ENCODE measurements around the gene KREMEN1. TPM values are rescaled to one million over a fixed set of nuclear protein-coding genes. Genes with fewer than 3 reads are reported as not detected.

KREMEN1 gene
- total and polyA plus RNA-seq, 10 of the 15 experiments (the other 5 are each of a cell fraction or from before 2014, with no cell fraction given): 0.10 to 2.5 (median 0.20) TPM; not detected in 1

DNA sequence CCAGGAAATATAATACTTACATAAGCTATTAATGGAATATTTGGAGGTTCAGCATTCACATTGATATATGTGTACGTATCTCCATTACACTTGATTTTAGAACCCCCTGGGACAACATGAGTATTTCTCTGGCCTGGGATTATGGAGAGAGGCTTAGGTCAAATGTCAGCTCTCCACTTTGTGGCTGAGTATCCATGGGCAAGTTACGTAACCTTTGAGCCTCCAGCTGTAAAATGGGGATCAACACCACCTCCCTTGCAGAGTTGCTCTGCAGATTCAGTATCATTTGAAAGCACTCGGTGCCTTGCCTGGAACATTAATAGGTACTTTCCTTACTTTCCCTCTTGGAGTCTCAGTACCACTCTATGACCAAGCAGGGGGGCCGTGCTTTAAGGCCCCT lies 44.4 kb upstream of the KREMEN1 start (continued):
- TF ChIP-seq, protein P1, sequence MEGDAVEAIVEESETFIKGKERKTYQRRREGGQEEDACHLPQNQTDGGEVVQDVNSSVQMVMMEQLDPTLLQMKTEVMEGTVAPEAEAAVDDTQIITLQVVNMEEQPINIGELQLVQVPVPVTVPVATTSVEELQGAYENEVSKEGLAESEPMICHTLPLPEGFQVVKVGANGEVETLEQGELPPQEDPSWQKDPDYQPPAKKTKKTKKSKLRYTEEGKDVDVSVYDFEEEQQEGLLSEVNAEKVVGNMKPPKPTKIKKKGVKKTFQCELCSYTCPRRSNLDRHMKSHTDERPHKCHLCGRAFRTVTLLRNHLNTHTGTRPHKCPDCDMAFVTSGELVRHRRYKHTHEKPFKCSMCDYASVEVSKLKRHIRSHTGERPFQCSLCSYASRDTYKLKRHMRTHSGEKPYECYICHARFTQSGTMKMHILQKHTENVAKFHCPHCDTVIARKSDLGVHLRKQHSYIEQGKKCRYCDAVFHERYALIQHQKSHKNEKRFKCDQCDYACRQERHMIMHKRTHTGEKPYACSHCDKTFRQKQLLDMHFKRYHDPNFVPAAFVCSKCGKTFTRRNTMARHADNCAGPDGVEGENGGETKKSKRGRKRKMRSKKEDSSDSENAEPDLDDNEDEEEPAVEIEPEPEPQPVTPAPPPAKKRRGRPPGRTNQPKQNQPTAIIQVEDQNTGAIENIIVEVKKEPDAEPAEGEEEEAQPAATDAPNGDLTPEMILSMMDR (IDR thresholded peaks at IDR 0.05 in 2 of 3, conservative IDR thresholded peaks at IDR 0.05 in 1 of 3; ENCODE audit: control insufficient read depth in 2 of 3, extremely low read depth in 1 of 3, insufficient read depth in 1 of 3, low read depth in 3 of 3, low read length in 3 of 3): no peak
- TF ChIP-seq CEBPB (IDR thresholded peaks at IDR 0.05; ENCODE audit: borderline replicate concordance in 1 of 2, low read depth in 2 of 2, low read length in 2 of 2): no peak

GRCh38 chr22:29029202-29030000 lies 43.4 kb upstream of the KREMEN1 start:
- in situ Hi-C loops (cut with MboI) (loop anchor here (25.0 kb wide), 1 partner anchor 992 kb away; no protein-coding TSS in a partner anchor), intact Hi-C loops (cut with micrococcal nuclease; ENCODE audit: unreplicated experiment) (no loop called here)
- no peaks in the 10 kb centered on the region for H3K9me3 ChIP-seq (replicated peaks; ENCODE audit: control insufficient read depth, insufficient read depth, low read length)
- ChIA-PET SMC1A (ENCODE audit: uncharacterized antibody, unreplicated experiment) (interaction anchor here (0.9 to 4.7 kb wide), 10 partner anchors 9 to 176 kb away, joined by 3 to 32 read pairs (median 4); no protein-coding TSS in a partner anchor), POLR2A (interaction anchor here (0.5 to 3.0 kb wide), 6 partner anchors 13 to 123 kb away, joined by 3 to 27 read pairs (median 4); no protein-coding TSS in a partner anchor), RAD21 (ENCODE audit: unreplicated experiment) (interaction anchor here (1.8 to 4.0 kb wide), 5 partner anchors 9 to 111 kb away, joined by 5 to 34 read pairs (median 19); no protein-coding TSS in a partner anchor), CTCF (interaction anchor here (1.2 to 7.4 kb wide), 10 partner anchors 10 to 173 kb away, joined by 3 to 63 read pairs (median 6); no protein-coding TSS in a partner anchor)
- ATAC-seq (no peak), FAIRE-seq (no peak), DNase-seq (ENCODE audit: low read depth, low spot score) (no peak)
- H3K36me3 ChIP-seq (ENCODE audit: control insufficient read depth in 2 of 2, insufficient read depth in 2 of 2, low read length in 1 of 2): no peaks in the 10 kb centered on the region; a peak in 1 of 4 replicates
- H3K9ac ChIP-seq (ENCODE audit: control insufficient read depth, insufficient read depth, low read length): no peak overlapping the region
- WGBS (ENCODE audit: insufficient coverage, insufficient replicate concordance, low lambda C conversion rate, missing lambda C conversion rate): 53% methylated on average over 9 of the region's 9 CpGs
- no peak overlapping the region for H3K4me2 ChIP-seq (ENCODE audit: control insufficient read depth, insufficient read depth)
- no peak for TF ChIP-seq STAT1 (conservative IDR thresholded peaks at IDR 0.05)
- no peak for TF ChIP-seq CHD4 (IDR thresholded peaks at IDR 0.05)
- no peak for TF ChIP-seq EGR1 (IDR thresholded peaks at IDR 0.05; ENCODE audit: borderline replicate concordance in 1 of 2, low read depth in 2 of 2, low read length in 2 of 2)
- TF ChIP-seq SMAD5 (IDR thresholded peaks at IDR 0.05; ENCODE audit: low read depth): no peak
- TF ChIP-seq, protein P2, sequence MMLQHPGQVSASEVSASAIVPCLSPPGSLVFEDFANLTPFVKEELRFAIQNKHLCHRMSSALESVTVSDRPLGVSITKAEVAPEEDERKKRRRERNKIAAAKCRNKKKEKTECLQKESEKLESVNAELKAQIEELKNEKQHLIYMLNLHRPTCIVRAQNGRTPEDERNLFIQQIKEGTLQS (IDR thresholded peaks at IDR 0.05; ENCODE audit: borderline replicate concordance, extremely low read depth, low read depth, low read length): no peak
- no peak for TF ChIP-seq RAD21 (IDR thresholded peaks at IDR 0.05; ENCODE audit: insufficient read depth, low read depth, low read length)
- TF ChIP-seq, protein P3, sequence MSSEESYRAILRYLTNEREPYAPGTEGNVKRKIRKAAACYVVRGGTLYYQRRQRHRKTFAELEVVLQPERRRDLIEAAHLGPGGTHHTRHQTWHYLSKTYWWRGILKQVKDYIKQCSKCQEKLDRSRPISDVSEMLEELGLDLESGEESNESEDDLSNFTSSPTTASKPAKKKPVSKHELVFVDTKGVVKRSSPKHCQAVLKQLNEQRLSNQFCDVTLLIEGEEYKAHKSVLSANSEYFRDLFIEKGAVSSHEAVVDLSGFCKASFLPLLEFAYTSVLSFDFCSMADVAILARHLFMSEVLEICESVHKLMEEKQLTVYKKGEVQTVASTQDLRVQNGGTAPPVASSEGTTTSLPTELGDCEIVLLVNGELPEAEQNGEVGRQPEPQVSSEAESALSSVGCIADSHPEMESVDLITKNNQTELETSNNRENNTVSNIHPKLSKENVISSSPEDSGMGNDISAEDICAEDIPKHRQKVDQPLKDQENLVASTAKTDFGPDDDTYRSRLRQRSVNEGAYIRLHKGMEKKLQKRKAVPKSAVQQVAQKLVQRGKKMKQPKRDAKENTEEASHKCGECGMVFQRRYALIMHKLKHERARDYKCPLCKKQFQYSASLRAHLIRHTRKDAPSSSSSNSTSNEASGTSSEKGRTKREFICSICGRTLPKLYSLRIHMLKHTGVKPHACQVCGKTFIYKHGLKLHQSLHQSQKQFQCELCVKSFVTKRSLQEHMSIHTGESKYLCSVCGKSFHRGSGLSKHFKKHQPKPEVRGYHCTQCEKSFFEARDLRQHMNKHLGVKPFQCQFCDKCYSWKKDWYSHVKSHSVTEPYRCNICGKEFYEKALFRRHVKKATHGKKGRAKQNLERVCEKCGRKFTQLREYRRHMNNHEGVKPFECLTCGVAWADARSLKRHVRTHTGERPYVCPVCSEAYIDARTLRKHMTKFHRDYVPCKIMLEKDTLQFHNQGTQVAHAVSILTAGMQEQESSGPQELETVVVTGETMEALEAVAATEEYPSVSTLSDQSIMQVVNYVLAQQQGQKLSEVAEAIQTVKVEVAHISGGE (CRISPR knock-in tag; IDR thresholded peaks at IDR 0.05): no peak
- no peak for TF ChIP-seq GATAD2B (conservative IDR thresholded peaks at IDR 0.05; ENCODE audit: low read depth)
- TF ChIP-seq SPI1 (IDR thresholded peaks at IDR 0.05; ENCODE audit: borderline replicate concordance, insufficient read depth, low read depth, low read length): no peak
- TF ChIP-seq ZSCAN29 (IDR thresholded peaks at IDR 0.05): no peak
- no peaks in the 10 kb centered on the region for H3K4me1 ChIP-seq (ENCODE audit: control insufficient read depth, insufficient read depth, low read length)
- no peak overlapping the region for H3K27ac ChIP-seq (ENCODE audit: control insufficient read depth, insufficient read depth)
- H2AFZ ChIP-seq (ENCODE audit: control insufficient read depth, low read depth, low read length): no peak overlapping the region
- H3K79me2 ChIP-seq (ENCODE audit: control insufficient read depth, insufficient read depth, low read length): no peaks in the 10 kb centered on the region
- no peak overlapping the region for H3K4me3 ChIP-seq
- H3K27me3 ChIP-seq (replicated peaks in 1 of 2; ENCODE audit: control insufficient read depth in 2 of 2, insufficient read depth in 2 of 2, low read length in 1 of 2): 0 out of 4 replicates have a peak, but pooled peaks cover 0 to 6% of the 10 kb centered on the region in 2 experiments
- H4K20me1 ChIP-seq (ENCODE audit: control insufficient read depth, insufficient read depth): peaks cover 3% of the 10 kb centered on the region; the same call in 1 of the 2 replicates
- no TSS peak for BruUV-seq (replicated peaks)
